ENCODE results near the gene SH2D5.

SH2D5 gene

DNA sequence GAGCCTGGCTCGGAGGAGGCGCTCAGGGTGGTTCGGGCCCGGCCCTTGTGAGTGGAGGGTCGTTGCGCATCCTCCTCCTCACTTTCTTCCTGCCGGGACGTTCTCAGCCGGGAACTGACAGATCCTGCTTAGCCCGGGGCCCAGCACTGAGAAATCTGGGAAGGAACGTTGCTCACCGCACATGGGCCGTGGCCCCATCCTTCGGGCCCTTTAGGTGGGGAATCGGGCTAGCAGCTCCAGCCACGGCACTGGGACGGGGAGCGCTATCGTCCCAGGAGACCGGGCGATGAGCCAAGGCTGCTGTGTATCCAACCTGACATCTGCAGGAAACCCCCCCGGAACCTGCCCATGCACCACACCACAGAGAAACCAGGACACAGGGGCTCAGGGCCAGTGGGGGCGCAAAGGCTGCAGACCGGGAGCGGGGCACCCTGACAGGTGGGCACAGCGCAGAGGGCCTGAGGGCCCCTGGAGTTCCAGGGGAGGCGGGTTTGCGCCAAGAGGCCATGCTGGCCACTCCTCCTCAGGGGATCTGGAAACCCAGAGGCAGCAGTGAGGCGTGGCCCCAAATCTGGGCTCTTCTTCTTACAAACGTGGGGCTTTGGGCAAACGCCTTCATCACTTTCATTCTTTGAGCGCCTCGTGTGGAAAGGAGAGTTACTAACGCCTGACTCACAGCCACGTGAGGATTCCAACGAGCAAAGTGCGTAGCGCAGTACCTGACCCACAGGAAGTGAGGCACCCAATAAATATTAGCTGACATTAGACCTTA is at the start of gene SH2D5:
SH2D5 (minus strand) TSS at position 116 of the 772 bp plus-strand sequence. CDS start 4,659 bp downstream, outside the sequence.
- in situ Hi-C loops (cut with HindIII; ENCODE audit: low sequenced_read_pairs), result no loop called here
- peak within 1 kb of the TSS; percentile 44 for H3K4me3 ChIP-seq (ENCODE audit: low read depth, low read length)
- TF ChIP-seq, protein P1, sequence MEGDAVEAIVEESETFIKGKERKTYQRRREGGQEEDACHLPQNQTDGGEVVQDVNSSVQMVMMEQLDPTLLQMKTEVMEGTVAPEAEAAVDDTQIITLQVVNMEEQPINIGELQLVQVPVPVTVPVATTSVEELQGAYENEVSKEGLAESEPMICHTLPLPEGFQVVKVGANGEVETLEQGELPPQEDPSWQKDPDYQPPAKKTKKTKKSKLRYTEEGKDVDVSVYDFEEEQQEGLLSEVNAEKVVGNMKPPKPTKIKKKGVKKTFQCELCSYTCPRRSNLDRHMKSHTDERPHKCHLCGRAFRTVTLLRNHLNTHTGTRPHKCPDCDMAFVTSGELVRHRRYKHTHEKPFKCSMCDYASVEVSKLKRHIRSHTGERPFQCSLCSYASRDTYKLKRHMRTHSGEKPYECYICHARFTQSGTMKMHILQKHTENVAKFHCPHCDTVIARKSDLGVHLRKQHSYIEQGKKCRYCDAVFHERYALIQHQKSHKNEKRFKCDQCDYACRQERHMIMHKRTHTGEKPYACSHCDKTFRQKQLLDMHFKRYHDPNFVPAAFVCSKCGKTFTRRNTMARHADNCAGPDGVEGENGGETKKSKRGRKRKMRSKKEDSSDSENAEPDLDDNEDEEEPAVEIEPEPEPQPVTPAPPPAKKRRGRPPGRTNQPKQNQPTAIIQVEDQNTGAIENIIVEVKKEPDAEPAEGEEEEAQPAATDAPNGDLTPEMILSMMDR (IDR thresholded peaks at IDR 0.05; ENCODE audit: low read depth, low read length, missing control alignments), result peak; percentile 44
- DNase-seq (ENCODE audit: low read depth), result peak; percentile 92

DNA sequence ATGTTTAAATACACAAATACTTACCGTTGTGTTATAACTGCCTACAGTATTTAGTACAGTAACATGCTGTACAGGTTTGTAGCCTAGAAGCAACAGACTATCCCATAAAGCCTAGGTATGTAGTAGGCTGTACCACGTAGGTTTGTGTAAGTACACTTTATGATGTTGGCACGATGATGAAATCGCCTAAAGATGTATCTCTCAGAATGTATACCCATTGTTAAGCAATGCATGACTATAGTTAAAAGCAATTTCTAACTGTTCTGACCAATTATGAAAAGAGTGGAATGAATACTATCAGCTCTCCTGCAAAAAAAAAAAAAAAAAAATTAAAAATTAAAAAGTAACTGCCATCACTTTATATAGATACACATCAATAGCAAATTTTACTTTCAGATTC is 43.2 kb upstream of the SH2D5 start:
- in situ Hi-C loops (cut with HindIII; ENCODE audit: low sequenced_read_pairs), result loop anchor here (5.0 kb wide), 1 partner anchor 38 kb away; no protein-coding TSS in a partner anchor
- H3K4me3 ChIP-seq (ENCODE audit: low read depth, low read length), result no peak overlapping the region
- TF ChIP-seq, protein P1 (IDR thresholded peaks at IDR 0.05; ENCODE audit: low read depth, low read length, missing control alignments), result no peak
- DNase-seq (ENCODE audit: low read depth), result no peak

DNA sequence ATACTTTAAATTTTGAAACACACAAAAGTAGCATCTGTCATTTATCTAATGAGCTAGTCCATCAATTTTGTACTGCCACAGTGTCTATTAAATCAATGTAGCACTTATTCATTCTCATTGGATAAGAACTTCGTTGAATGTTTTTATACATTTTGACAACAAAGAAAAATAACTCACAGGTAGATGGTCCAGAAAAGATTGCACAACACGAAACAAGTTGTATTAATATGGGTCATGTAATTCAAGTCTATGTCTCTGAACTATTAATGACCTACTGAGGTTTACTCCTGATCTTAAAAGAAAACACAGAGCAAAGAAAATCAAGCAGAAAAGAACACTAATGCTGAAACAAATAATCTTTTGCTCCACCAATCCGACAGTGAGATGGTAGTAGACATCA is 39.3 kb upstream of the SH2D5 start:
- TF ChIP-seq, protein P1 (IDR thresholded peaks at IDR 0.05; ENCODE audit: low read depth, low read length, missing control alignments), result no peak
- no peak for DNase-seq (ENCODE audit: low read depth)
- no peak overlapping the region for H3K4me3 ChIP-seq (ENCODE audit: low read depth, low read length)
- in situ Hi-C loops (cut with HindIII; ENCODE audit: low sequenced_read_pairs), result no loop called here

DNA sequence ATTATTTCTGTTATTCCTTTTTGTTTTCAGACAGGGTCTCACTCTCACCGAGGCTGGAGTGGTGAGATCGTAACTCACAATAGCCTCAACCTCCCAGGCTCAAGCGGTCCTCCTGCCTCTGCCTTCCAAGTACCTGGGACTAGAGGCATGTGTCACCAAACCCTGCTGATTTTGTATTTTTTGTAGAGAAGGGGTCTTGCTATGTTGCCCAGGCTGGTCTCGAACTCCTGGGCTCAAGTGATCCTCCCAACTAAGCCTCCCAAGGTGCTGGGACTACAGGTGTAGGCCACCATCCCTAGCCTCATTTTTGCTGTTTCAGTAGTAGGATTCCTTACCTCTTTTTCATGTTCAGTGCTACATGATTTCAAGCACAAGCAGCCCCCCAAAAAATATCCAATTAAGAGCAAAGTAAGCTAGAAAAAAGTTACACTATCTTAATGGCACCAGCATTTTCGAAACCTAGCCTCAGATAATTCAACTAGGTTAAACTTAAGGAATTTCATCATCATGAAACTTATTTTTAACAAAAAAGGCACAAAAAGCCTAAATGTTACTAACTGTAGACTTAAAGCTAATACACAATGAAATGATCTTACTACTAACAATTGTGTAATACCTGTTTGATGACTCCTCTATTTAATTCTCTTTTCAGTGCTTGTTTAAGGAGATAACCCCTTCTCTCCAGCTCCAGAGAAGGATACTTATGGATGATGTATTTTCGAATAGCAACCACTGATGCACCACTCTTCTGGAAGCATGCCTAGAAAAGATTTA is 38.0 kb upstream of the SH2D5 start:
- no peak overlapping the region for H3K4me3 ChIP-seq (ENCODE audit: low read depth, low read length)
- DNase-seq (ENCODE audit: low read depth), result no peak
- in situ Hi-C loops (cut with HindIII; ENCODE audit: low sequenced_read_pairs), result no loop called here
- TF ChIP-seq, protein P1 (IDR thresholded peaks at IDR 0.05; ENCODE audit: low read depth, low read length, missing control alignments), result no peak

DNA sequence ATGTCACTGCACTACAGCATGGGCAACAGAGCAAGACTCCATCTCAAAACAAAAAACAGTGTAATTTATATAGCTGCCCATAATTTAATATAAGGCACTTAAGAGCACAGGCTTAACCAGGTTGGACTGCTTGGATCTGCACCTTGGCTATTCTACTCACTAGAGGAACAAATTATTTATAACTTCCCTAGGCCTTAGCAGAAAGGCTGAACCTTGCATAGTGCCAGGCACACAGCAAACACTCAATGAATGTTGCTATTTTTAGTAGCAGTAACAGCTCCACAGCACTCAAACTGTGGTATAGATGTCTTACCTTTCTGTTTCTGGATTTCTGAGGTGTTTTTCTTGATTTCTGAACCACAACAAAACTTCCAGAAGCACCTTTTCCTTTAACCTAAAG is 34.8 kb upstream of the SH2D5 start:
- DNase-seq (ENCODE audit: low read depth), result no peak
- TF ChIP-seq, protein P1 (IDR thresholded peaks at IDR 0.05; ENCODE audit: low read depth, low read length, missing control alignments), result no peak
- H3K4me3 ChIP-seq (ENCODE audit: low read depth, low read length), result no peak overlapping the region
- in situ Hi-C loops (cut with HindIII; ENCODE audit: low sequenced_read_pairs), result no loop called here

DNA sequence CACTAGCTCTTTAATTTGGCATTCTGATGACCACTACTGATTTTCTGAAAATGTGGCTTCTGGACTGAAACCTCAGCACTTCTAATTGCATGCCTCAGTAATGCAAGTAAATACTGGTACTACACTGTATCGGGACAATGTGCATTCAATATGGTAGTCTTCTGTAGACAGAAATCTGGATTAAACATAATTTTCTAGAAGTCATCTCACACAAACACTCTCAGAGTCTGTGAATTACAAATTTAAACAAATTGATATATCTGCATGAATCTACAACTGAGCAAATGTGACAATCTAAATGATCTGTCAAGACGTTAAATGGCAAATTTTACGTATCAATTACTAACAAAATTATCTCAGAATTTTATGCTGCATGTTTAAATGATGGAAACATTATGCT is 30.9 kb upstream of the SH2D5 start:
- in situ Hi-C loops (cut with HindIII; ENCODE audit: low sequenced_read_pairs), result no loop called here
- TF ChIP-seq, protein P1 (IDR thresholded peaks at IDR 0.05; ENCODE audit: low read depth, low read length, missing control alignments), result no peak
- no peak overlapping the region for H3K4me3 ChIP-seq (ENCODE audit: low read depth, low read length)
- no peak for DNase-seq (ENCODE audit: low read depth)
